PC-9 (cell line): ENCODE results near the gene CFAP61.

Experiments used
- EZH2 ChIP-seq: fragments of 200-600 bp; sonication (generic); IDR thresholded peaks from 2 replicates; pipeline ENCODE4 v1.8.0; 2017; ENCODE audit warnings: antibody characterized with exemption, low read depth
- TF ChIP-seq, protein P1 (sequence below): fragments of 200-600 bp; sonication (generic); conservative IDR thresholded peaks from 2 replicates; pipeline ENCODE4 v1.6.1; 2017; ENCODE audit warnings: mixed run types, antibody characterized with exemption, mild to moderate bottlenecking, moderate library complexity

DNA sequence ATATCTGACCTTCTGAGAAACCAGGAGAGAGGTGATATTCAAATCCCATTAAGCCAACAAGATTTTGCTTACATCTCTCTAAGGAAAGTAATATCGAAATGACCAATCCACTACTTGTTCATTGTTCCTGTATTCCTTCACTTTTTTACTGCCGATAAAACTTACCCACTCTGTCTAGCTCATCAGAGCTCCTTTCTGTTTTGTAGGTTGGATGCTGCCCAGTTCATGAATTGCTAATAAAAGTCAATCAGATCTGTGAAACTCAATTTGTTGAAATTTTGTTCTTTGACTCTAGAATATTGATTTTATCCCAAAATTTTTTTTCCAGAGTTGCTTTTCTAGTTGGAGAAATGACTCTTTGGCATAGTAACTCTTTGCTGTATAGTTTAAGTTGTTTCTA, 166.7 kb downstream of the CFAP61 start:
- TF ChIP-seq, protein P1, sequence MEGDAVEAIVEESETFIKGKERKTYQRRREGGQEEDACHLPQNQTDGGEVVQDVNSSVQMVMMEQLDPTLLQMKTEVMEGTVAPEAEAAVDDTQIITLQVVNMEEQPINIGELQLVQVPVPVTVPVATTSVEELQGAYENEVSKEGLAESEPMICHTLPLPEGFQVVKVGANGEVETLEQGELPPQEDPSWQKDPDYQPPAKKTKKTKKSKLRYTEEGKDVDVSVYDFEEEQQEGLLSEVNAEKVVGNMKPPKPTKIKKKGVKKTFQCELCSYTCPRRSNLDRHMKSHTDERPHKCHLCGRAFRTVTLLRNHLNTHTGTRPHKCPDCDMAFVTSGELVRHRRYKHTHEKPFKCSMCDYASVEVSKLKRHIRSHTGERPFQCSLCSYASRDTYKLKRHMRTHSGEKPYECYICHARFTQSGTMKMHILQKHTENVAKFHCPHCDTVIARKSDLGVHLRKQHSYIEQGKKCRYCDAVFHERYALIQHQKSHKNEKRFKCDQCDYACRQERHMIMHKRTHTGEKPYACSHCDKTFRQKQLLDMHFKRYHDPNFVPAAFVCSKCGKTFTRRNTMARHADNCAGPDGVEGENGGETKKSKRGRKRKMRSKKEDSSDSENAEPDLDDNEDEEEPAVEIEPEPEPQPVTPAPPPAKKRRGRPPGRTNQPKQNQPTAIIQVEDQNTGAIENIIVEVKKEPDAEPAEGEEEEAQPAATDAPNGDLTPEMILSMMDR: no peak
- TF ChIP-seq EZH2: no peak
